RPMI7951 (cell line): ENCODE results near the gene RGS3. TPM values are rescaled to one million over a fixed set of nuclear protein-coding genes. Genes with fewer than 3 reads are reported as not detected.
"Not testable (repeated sequence)": the region's sequence is repeated elsewhere in the genome, so short reads cannot be mapped to it uniquely, and the experiment has no call there.

ENCODE experiments used
- DNase-seq: peaks from one replicate; pipeline ENCODE4 v3.0.0-alpha.2; 2012; ENCODE audit warnings: low read depth
- total RNA-seq: library from RNA; depleted of rRNA; stranded (reverse); fragments of >200 nt; shearing (Covaris generic); gene quantifications from 2 replicates; pipeline ENCODE4 v1.2.3, GENCODE V29; 2014; rRNA removed

Gene RGS3
- total RNA-seq, 1 experiment from 2014 or later = 168 TPM

DNA sequence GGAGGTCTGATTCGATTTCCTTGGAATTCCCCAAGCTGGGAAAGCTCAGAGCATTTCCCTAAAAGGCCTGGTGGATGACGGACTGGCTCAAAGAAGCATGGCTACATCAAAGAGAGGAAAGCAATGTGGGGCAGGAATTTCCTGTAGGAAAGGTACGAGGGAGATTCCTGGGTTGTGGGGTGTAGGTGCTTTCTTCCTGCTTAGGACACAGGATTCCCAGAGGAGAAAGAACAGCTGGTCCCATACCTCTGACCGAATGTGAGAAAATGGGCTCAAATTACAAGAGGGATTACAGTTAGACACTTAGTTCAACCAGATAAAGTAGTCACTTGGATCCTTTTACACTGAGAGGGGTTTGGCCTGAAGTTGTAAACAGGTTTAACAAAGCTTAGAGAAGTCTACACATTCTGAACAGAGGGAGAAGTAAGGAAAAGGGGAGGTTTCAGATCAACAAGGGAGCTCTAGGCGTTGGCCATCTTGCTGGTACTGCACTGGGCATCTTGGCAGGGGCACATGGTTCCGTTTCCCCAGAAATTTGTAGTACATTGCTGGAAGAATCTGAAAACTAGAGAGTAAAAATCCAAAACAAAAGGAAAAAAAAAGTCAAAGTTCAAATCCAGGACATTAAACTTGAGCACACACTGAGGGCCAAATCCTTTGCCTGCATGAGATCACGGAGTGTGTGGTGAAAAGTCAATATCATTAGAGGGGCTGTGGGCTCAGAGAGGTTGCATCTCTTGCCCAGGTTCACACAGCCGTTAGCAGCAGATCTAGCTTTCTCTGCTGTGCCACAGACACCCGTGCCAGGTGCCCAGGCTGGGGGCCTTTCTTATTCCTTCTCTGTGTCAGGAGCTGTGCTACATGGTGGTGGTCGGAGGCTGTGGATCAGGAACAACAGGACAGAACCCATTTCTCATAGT, 171.3 kb downstream of the RGS3 start:
- DNase-seq = no peak

DNA sequence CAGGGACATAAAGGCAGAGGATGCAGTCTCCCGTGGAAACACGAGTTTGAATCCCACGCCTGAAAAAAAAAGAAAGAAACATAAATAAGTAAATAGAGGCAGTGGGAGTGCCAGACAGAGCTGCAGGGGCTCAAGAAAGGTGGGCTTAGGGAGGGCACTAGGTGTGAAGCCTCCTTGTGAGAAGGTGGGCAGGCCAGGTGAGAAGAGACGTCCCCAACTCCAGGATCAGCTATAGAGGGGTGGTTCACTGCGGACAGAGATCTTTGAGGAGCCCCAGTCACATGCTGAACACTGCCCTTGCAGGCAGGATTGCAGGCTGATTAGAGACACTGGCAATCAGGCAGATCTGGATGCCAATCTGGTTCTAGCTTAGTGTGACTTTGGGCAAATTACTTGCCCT, 172.1 kb downstream of the RGS3 start:
- no peak for DNase-seq

DNA sequence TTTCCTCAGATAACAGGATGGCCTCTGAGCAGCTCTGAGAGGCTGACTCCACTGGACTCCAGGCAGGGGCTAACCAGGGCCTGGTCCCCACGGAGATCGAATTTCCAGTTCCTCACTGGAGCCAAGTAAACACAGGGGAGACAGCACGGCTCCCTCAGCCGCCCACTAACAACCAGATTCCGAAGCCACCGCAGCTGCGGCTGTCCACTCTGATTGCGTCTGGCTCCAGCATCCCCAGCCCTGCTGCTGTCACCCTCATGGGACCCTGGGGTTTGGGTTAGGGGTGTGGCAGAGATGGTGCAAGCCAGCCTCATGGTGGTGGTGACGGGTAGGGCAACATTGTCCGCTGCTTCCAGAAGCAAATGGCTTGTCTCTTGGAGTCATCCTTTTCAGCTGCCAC, 172.6 kb downstream of the RGS3 start:
- DNase-seq = no peak

DNA sequence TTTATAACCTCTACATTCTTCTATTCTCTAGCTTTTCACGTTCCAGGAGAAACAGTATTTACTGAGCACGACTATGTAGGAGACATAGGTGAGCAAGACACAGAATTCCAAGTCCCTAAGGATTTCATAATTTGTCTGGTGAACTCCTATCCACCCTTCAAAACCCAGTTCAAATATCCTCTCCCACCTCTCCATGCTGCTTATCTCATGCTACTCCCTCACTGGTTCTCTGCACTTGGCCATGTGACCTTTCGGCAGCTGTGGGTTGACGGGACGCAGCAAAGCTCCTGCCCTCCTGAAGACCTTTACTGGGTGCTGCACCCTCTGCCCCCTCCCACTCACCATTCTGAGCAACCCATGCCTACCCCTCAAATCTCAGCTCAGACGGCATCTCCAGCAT, 173.2 kb downstream of the RGS3 start:
- DNase-seq = no peak

DNA sequence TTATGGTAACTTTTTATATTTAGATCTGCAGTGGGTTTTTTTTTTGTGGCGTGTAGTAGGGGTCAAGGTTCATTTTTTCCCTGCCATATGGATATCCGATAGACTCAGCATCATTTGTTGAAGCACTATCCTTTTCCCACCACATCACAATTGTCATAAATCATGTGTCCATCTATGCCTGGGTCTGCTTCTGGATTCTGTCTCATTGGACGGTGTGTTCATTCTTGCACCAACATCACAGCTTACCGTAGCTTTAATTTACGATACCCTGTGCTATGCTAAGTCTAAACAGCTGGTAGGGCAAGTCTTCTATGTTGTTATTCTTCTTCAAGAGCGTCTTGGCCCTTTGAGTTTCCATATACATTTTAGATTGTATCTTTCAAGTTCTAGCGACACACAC, 175.0 kb downstream of the RGS3 start:
- no peak for DNase-seq

DNA sequence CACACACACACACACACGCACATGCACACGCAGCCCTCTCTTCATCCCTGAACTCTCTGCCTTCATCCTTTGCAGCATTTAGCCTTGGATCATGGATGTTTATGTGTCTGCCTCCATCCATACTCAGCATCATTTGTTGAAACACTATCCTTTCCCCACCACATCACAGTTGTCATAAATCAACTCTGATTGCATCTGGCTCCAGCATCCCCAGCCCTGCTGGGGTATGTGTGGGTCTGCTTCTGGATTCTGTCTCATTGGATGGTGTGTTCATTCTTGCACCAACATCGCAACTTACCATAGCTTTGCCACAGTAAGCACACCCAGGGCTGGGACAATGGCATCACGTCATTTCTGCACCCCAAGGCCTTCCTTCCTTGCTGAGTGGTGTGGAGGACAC, 175.4 kb downstream of the RGS3 start:
- no peak for DNase-seq

DNA sequence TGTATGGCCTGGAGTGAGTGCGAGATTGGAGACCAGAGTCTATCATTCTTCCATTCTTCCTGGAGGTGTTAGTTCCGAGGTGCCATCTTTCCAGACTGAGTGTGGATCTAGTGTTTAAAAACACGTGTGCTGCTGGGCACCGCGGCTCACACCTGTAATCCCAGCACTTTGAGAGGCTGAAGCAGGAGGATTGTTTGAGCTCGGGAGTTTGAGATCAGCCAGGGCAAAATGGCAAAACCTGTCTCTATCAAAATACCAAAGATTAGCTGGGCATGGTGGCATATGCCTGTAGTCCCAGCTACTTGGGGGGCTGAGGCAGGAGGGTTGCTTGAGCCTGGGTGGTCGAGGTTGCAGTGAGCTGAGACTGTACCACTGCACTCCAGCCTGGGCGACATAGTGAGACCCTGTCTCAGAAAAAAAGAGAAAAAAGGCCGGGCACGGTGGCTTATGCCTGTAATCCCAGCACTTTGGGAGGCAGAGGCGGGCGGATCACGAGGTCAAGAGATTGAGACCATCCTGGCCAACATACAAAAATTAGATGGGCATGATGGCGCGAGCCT, 176.0 kb downstream of the RGS3 start:
- DNase-seq = not testable (repeated sequence)

DNA sequence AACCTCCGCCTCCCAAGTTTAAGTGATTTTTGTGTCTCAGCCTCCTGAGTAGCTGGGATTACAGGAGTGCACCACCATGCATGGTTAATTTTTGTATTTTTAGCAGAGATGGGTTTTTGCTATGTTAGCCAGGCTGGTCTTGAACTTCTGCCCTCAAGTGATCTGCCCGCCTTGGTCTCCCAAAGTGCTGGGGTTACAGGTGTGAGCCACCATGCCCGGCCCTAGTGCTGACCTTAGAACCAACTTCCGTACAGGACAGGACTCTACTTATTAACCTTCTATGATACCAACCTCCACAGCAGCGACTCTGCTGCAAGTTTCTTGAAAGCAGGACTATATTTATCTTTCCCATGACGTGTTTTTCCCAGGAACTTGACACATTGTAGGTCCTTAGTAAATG, 176.9 kb downstream of the RGS3 start:
- no peak for DNase-seq

DNA sequence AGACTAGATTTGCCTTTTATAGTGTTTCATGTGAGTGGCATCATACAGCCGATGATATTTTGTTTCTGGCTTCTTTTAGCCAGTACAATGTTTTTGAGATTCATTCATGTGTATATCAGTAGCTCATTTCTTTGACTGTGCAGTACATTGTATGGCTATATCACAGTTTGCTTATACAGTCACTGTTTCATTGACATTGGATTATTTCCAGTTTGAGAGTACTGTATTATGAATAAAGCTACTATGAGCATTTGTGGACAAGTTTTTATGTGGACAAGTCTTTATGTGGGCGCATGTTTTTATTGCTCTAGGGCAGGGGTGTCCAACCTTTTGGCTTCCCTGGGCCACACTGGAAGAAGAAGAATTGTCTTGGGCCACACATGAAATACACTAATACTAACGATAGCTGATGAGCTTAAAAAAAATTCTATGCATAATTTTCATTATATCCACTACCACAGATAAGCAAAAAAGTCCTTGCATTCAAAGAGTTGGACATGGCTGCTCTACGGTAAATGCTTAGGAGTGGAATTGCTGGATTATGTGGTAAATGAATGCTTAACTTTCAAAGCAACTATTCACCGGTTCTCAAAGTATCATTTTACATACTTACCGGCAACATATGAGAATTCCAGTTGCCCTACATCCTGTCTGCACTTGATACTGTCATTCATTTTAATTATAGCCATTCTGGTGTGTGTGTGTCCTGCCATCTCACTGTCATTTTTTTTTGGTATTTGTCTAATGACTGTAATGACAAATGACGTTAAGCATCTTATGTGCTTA, 177.8 kb downstream of the RGS3 start:
- no peak for DNase-seq

DNA sequence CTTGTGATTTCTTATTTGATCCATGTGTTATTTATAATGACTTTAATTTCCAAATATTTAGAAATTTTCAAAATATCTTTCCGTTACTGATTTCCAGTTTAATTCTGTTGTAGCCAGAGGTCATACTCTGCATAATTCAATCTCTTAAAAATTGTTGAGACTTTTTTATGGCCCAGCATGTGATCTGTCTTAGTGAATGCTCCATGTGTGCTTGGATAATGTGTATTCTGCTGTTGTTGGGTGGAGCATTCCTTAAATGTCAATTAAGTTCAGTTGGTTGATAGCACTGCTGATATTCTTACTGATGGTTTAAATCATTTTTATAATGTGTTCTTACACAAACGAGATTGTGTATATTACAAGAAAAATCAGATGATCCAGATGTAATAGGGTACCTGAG, 180.8 kb downstream of the RGS3 start:
- DNase-seq = no peak

DNA sequence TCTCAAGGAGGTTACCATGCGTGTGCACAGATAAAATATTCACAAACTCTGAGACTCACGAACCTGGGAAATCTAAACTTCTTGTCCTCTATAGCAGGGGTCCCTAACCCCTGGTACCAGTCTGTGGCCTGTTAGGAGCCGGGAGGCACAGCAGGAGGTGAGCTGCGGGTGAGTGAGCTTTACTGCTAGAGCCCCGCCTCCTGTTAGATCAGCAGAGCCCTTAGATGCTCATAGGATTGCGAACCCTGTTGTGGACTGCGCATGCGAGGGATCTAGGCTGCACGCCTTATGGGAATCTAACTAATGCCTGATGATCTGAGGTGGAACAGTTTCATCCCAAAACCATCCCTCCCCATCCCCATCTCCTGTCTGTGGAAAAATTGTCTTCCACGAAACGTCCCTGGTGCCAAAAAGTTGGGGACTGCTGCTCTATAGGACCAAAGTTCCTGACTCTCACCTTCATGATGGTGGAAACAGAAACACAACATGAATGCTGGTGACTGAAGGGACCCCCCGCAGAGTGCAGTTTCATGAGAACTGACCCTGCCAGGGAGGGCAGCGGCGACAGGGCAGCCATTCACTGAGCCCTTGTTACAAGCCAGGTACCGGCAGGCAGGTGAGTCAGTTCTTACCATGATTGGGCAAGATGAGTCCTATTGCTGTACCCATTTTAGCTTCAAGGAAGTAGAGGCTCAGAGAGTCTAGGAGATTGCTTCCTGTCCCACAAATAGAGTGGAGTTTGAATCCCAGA, 181.9 kb downstream of the RGS3 start:
- DNase-seq = no peak

DNA sequence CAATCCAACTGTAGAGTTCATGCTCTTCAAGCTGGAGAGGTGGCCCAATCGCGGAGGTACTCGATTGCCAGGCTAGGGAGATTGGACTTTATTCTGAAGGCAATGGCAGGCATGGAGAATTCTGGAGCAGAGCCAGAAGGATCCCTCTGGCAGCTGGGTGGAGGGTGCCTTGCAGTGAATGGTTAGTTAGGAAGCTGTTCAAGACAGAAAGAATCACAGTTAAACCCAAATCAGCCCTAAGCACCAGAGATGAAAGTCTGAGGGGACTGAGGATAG, 182.4 kb downstream of the RGS3 start:
- DNase-seq = no peak

DNA sequence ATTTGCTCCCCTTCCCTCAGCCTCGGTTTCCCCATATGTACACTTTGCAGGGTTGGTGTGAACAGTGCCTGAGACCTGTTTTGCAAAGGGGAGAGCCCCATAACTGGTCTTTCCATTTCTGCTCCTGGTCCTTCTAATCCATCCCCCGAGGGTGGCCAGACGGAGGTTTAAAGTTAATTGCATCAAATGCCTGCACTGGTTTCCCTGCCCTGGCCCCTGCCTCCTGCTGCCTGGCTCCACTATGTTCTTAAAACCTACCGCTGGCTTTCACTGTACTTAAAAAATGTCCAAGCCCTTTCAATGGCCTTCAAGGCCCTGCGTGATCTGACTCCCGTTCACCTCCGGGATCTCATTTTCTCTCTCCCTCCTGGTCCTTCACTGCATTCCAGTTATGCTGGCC, 183.0 kb downstream of the RGS3 start:
- DNase-seq = no peak

Other genes starting within 250 kb of the RGS3 start
- gene FKBP15, start 242.4 kb upstream of the RGS3 start, total RNA-seq = 15.0 and 19.1 TPM in 2 replicates
- gene SLC31A1, start 242.2 kb upstream of the RGS3 start, total RNA-seq = 14.9 and 16.9 TPM in 2 replicates
- gene CDC26, start 188.2 kb upstream of the RGS3 start, total RNA-seq = 42.1 and 57.9 TPM in 2 replicates
- 35.8 and 40.4 TPM in 2 replicates for gene PRPF4, start 188.1 kb upstream of the RGS3 start, total RNA-seq
- not detected in 2 replicates for gene RNF183, start 160.4 kb upstream of the RGS3 start, total RNA-seq
- 0.39 and 0.72 TPM in 2 replicates for gene WDR31, start 123.5 kb upstream of the RGS3 start, total RNA-seq
- not detected in 2 replicates for gene BSPRY, start 114.2 kb upstream of the RGS3 start, total RNA-seq
- 5.3 and 10.1 TPM in 2 replicates for gene HDHD3, start 86.7 kb upstream of the RGS3 start, total RNA-seq
- 11.9 and 12.5 TPM in 2 replicates for gene ALAD, start 62.4 kb upstream of the RGS3 start, total RNA-seq
- 86.3 and 87.6 TPM in 2 replicates for gene POLE3, start 53.1 kb upstream of the RGS3 start, total RNA-seq
- gene C9orf43, start 53.0 kb upstream of the RGS3 start, total RNA-seq = 0.12 and 0.49 TPM in 2 replicates